ENCODE measurements around the gene TMEM132C. TPM values are rescaled to one million over a fixed set of nuclear protein-coding genes. Genes with fewer than 3 reads are reported as not detected.
A peak's percentile ranks its signal among the peaks of the same experiment; 100 is the strongest.

The TMEM132C gene
- total RNA-seq, 4 donors from 2014 or later, result 2.4 to 5.5 (median 3.3) TPM

DNA sequence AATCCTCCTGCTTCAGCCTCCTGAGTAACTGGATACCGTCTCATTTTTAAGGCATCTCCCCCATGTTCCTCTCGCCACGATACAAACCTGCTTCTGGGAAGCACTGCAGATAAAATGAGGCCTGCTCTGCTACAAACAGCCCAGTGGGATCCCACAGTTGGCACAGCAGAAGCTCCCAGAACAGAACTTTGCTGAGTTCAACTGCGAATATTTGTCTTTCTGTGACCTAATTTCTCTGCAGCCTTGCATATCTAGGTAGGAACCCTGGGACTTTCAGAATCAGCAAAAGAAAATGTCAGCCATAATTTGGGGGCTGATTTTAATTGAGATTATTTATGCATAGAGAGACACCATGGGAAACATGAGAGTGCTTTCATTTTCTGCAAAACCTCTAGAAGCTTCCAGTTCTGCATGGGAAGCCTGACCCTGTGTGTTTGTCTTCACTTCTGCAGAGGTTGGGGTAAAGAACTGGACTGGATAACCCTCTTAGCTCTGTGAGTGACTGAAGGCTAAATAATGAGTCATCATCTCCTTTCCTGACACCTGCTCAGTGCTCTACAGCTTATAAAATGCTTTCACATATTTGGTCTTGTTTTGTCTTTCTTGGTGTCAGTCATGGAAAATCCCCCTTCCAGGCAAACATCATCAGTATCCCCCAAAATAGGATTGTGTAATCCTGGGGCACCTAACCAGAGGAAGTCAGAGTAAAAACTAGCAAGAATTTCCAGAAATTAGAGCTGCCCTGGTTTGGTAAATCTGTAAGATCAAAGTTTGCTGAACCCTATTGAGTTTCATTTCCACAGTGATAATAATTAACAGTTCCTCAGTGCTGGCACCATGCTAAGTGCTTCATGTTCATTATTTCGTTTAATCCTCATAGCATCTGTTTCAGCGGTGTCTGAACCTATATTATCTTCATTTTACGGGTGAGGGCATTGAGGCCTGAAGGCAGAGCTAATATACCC is 371.0 kb downstream of the TMEM132C start:
- Histone ChIP-seq H3K27ac (no peak overlapping the region), H3K4me3 (no peak overlapping the region), H3K36me3 (no peaks in the 10 kb centered on the region), H3K27me3 (peaks cover 13% of the 10 kb centered on the region), H3K9me3 (peaks cover 0 to 4% (median 0%) of the 10 kb centered on the region in 3 donors), H3K4me1 (no peaks in the 10 kb centered on the region)
- ATAC-seq, result no peak
- WGBS, 2 donors (ENCODE audit: low coverage in 1 of 2), result 77 to 82% methylated on average over 2 to 7 of the region's 7 CpGs
- TF ChIP-seq, protein P1, sequence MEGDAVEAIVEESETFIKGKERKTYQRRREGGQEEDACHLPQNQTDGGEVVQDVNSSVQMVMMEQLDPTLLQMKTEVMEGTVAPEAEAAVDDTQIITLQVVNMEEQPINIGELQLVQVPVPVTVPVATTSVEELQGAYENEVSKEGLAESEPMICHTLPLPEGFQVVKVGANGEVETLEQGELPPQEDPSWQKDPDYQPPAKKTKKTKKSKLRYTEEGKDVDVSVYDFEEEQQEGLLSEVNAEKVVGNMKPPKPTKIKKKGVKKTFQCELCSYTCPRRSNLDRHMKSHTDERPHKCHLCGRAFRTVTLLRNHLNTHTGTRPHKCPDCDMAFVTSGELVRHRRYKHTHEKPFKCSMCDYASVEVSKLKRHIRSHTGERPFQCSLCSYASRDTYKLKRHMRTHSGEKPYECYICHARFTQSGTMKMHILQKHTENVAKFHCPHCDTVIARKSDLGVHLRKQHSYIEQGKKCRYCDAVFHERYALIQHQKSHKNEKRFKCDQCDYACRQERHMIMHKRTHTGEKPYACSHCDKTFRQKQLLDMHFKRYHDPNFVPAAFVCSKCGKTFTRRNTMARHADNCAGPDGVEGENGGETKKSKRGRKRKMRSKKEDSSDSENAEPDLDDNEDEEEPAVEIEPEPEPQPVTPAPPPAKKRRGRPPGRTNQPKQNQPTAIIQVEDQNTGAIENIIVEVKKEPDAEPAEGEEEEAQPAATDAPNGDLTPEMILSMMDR (IDR thresholded peaks at IDR 0.05), result no peak
- TF ChIP-seq EP300 (IDR thresholded peaks at IDR 0.05) (no peak), POLR2AphosphoS5 (IDR thresholded peaks at IDR 0.05) (no peak), POLR2A (IDR thresholded peaks at IDR 0.05) (no peak)

DNA sequence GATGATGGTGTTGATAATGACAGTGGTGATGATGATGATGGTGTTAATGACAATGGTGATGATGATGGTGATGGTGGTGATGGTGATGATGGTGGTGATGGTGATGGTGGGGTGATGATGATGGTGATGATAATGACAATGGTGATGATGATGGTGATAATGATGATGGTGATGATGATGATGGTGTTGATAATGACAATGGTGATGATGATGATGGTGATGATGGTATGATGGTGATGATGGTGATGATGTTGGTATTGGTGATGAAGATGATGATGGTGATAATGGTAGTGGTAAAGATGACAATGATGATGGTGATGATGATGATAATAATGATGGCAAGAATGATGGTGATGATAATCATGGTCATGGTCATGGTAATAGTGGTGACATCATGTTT is 372.1 kb downstream of the TMEM132C start:
- Histone ChIP-seq H3K36me3 (no peaks in the 10 kb centered on the region), H3K27me3 (peaks cover 13% of the 10 kb centered on the region), H3K4me3 (no peak overlapping the region), H3K9me3 (no peaks in the 10 kb centered on the region), H3K4me1 (no peaks in the 10 kb centered on the region), H3K27ac (no peak overlapping the region)
- no peak for ATAC-seq
- TF ChIP-seq POLR2A (IDR thresholded peaks at IDR 0.05) (no peak), EP300 (IDR thresholded peaks at IDR 0.05) (no peak), POLR2AphosphoS5 (IDR thresholded peaks at IDR 0.05) (no peak)
- TF ChIP-seq, protein P1 (IDR thresholded peaks at IDR 0.05), result no peak

DNA sequence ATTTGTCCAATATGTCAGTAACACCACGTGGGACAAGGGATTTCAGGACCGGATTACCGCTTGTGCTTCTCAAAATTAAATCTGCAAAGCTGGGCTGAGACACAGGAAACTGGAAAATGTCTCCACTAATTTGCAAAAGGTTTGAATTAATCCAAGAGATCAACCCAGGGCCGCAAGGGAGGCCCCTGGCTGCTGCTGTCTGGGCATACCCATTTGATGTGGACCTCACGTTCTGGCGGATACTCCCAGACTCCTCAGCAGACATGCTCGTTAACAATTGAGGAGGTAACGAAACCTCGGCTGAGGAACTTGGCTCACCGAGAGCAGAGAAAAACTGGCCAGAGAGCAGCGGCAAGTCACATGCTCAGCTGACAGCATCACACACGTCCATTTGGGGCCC is 376.2 kb downstream of the TMEM132C start:
- H3K4me1 ChIP-seq, result no peaks in the 10 kb centered on the region
- no peak for ATAC-seq
- H3K27ac ChIP-seq, result no peak overlapping the region
- no peaks in the 10 kb centered on the region for H3K36me3 ChIP-seq
- TF ChIP-seq EP300 (IDR thresholded peaks at IDR 0.05) (no peak), POLR2A (IDR thresholded peaks at IDR 0.05) (no peak), POLR2AphosphoS5 (IDR thresholded peaks at IDR 0.05) (no peak)
- TF ChIP-seq, protein P1 (IDR thresholded peaks at IDR 0.05), result no peak
- H3K27me3 ChIP-seq, result no peaks in the 10 kb centered on the region
- H3K9me3 ChIP-seq, result no peaks in the 10 kb centered on the region
- peak overlapping the region in 1 of 2 donors; percentile 11 for H3K4me3 ChIP-seq
- WGBS, 2 donors (ENCODE audit: low coverage in 1 of 2), result 24 to 28% methylated on average over 7 to 12 of the region's 12 CpGs

DNA sequence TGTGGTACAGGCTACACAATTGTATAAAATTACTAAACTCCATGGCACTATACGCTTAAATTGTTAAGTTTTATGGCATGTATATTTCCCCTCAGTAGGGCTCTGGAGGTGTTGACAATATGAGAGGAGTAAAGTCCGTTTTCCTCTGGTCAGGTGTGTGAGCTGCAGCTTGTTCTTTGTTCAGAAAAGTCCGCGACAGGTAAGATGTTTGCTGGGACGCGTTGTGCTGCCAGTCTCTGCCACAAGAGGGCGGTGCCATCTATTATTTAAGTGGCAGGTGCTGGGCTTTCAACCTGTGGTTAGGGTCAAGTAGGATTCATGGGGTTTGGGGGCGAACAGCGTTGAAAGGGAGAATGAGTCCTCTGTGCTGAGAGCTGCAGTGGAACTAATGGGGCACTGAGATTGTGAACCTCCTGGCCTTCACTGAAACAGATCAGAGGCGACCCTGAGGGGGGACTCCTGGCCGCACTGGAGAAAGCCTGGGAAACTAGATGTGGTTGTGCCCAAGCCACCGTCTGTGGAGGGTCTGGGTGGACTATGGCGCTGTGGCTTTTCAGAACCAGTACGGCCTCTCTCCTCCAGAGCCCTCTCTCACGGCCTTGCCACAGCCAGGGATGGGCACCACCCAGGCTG is 377.8 kb downstream of the TMEM132C start:
- Histone ChIP-seq H3K36me3 (no peaks in the 10 kb centered on the region), H3K4me3 (no peak overlapping the region), H3K27ac (no peak overlapping the region), H3K9me3 (peaks cover 0 to 10% (median 0%) of the 10 kb centered on the region in 3 donors), H3K4me1 (no peaks in the 10 kb centered on the region), H3K27me3 (no peaks in the 10 kb centered on the region)
- WGBS, 2 donors (ENCODE audit: low coverage in 1 of 2), result 51 to 60% methylated on average over 7 to 10 of the region's 15 CpGs
- ATAC-seq, result no peak
- TF ChIP-seq POLR2AphosphoS5 (IDR thresholded peaks at IDR 0.05), result no peak
- TF ChIP-seq, protein P1 (IDR thresholded peaks at IDR 0.05), result peak in 3 of 4 experiments; percentile 8 to 61 (median 30)
- TF ChIP-seq POLR2A (IDR thresholded peaks at IDR 0.05), result no peak
